ENCODE measurements around the gene LRGUK. TPM values are rescaled to one million over a fixed set of nuclear protein-coding genes. Genes with fewer than 3 reads are reported as not detected.
"Not testable (repeated sequence)": the region's sequence is repeated elsewhere in the genome, so short reads cannot be mapped to it uniquely, and the experiment has no call there.

The LRGUK gene
- total RNA-seq: 0.10 to 0.70 TPM (median 0.20 TPM) in 3 replicates
- long read RNA-seq: 0 reads

GRCh38 chr7:134126966-134127848 lies at the start of gene LRGUK:
TSS of gene LRGUK (plus strand) at chr7:134127340. CDS start at chr7:134127368, 28 bp downstream.
- Mint-ChIP-seq H3K4me1 (ENCODE audit: low read depth) (peaks cover 13% of the 10 kb centered on the region), H3K36me3 (ENCODE audit: low read depth) (peaks cover 2% of the 10 kb centered on the region), H3K27me3 (ENCODE audit: low read depth) (peaks cover 37% of the 10 kb centered on the region), H3K9me3 (ENCODE audit: low read depth) (no peaks in the 10 kb centered on the region), H3K4me3 (ENCODE audit: unreplicated experiment) (peak within 1 kb of the TSS; percentile 79), H3K27ac (ENCODE audit: unreplicated experiment) (no peak within 1 kb of the TSS)
- no peak for TF ChIP-seq CTCF (IDR thresholded peaks at IDR 0.05)
- DNase-seq (ENCODE audit: low spot score): peak; percentile 94

GRCh38 chr7:134077560-134077959 lies 49.6 kb upstream of the LRGUK start:
- DNase-seq (ENCODE audit: low spot score); H3K4me1 Mint-ChIP-seq (ENCODE audit: low read depth); H3K27ac Mint-ChIP-seq (ENCODE audit: unreplicated experiment); H3K27me3 Mint-ChIP-seq (ENCODE audit: low read depth); H3K36me3 Mint-ChIP-seq (ENCODE audit: low read depth); H3K4me3 Mint-ChIP-seq (ENCODE audit: unreplicated experiment); H3K9me3 Mint-ChIP-seq (ENCODE audit: low read depth): not testable (repeated sequence)

DNA sequence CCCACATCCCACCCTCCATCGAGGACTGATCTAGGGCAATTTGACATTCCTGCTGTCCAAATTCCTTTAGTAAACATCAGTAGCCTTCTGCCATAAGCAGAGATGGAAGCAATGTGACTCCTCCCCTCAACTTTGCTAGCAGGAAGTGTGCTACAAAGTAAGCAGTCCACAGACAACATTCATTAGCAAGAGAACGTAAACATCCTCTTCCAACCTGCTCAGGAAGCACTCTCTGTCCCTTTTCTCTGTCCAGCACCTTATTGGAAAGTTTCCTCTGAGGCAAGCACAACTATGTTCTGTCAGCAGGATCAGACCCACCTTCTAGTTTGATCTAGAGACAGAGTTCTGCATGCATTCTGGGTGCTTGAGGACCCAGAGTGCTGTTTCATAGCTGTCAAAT lies 48.1 kb upstream of the LRGUK start:
- Mint-ChIP-seq H3K27ac (ENCODE audit: unreplicated experiment) (no peak overlapping the region), H3K4me1 (ENCODE audit: low read depth) (no peaks in the 10 kb centered on the region), H3K27me3 (ENCODE audit: low read depth) (no peaks in the 10 kb centered on the region), H3K9me3 (ENCODE audit: low read depth) (peaks cover 10% of the 10 kb centered on the region), H3K4me3 (ENCODE audit: unreplicated experiment) (no peak overlapping the region), H3K36me3 (ENCODE audit: low read depth) (peaks cover 8% of the 10 kb centered on the region)
- TF ChIP-seq CTCF (IDR thresholded peaks at IDR 0.05): no peak
- DNase-seq (ENCODE audit: low spot score): no peak

DNA sequence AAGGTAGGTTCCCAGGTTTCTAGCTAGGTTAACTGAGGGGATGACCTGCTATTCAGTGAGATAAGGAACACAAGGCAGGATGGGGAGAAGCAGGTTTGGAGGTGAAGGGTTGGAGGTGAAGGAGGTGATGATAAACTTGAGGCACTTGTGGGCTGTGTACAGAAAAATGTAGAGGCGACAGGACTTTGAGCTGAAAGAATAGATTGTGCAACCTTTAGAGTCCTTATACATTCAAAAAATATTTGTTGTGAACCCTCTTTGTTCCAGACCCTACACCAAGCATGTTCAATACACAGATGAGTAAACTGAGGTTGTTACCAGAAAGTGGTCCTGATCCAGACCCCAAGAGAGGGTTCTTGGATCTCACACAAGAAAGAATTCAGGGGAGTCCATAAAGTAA lies 45.4 kb upstream of the LRGUK start:
- Mint-ChIP-seq H3K36me3 (ENCODE audit: low read depth) (peaks cover 2% of the 10 kb centered on the region), H3K4me1 (ENCODE audit: low read depth) (no peaks in the 10 kb centered on the region), H3K27me3 (ENCODE audit: low read depth) (no peaks in the 10 kb centered on the region), H3K27ac (ENCODE audit: unreplicated experiment) (no peak overlapping the region), H3K9me3 (ENCODE audit: low read depth) (peaks cover 3% of the 10 kb centered on the region), H3K4me3 (ENCODE audit: unreplicated experiment) (no peak overlapping the region)
- TF ChIP-seq CTCF (IDR thresholded peaks at IDR 0.05): no peak
- no peak for DNase-seq (ENCODE audit: low spot score)

- Mint-ChIP-seq H3K4me3 (ENCODE audit: unreplicated experiment) (no peak overlapping the region), H3K36me3 (ENCODE audit: low read depth) (no peaks in the 10 kb centered on the region), H3K27me3 (ENCODE audit: low read depth) (no peaks in the 10 kb centered on the region), H3K27ac (ENCODE audit: unreplicated experiment) (no peak overlapping the region), H3K9me3 (ENCODE audit: low read depth) (peaks cover 15% of the 10 kb centered on the region), H3K4me1 (ENCODE audit: low read depth) (no peaks in the 10 kb centered on the region)
- no peak for DNase-seq (ENCODE audit: low spot score)
- no peak for TF ChIP-seq CTCF (IDR thresholded peaks at IDR 0.05)
Observed at GRCh38 chr7:134083766-134084487, 43.2 kb upstream of the LRGUK start.

Measured in chondrocyte (in vitro differentiated cells).